Activated naive CD8-positive, alpha-beta T cell treated with anti-CD3 and anti-CD28 coated beads, Interleukin-2, amount 50 U/mL, for 16 hours (primary cell): ENCODE results near the gene LGR6.
A peak's percentile ranks its signal among the peaks of the same experiment; 100 is the strongest.
"Not testable (repeated sequence)": the region's sequence is repeated elsewhere in the genome, so short reads cannot be mapped to it uniquely, and the experiment has no call there.

Experiments used
- DNase-seq: peaks from one replicate; pipeline ENCODE4 v3.0.0-alpha.2; 2020; ENCODE audit warnings: low read depth, low spot score

Gene LGR6

DNA sequence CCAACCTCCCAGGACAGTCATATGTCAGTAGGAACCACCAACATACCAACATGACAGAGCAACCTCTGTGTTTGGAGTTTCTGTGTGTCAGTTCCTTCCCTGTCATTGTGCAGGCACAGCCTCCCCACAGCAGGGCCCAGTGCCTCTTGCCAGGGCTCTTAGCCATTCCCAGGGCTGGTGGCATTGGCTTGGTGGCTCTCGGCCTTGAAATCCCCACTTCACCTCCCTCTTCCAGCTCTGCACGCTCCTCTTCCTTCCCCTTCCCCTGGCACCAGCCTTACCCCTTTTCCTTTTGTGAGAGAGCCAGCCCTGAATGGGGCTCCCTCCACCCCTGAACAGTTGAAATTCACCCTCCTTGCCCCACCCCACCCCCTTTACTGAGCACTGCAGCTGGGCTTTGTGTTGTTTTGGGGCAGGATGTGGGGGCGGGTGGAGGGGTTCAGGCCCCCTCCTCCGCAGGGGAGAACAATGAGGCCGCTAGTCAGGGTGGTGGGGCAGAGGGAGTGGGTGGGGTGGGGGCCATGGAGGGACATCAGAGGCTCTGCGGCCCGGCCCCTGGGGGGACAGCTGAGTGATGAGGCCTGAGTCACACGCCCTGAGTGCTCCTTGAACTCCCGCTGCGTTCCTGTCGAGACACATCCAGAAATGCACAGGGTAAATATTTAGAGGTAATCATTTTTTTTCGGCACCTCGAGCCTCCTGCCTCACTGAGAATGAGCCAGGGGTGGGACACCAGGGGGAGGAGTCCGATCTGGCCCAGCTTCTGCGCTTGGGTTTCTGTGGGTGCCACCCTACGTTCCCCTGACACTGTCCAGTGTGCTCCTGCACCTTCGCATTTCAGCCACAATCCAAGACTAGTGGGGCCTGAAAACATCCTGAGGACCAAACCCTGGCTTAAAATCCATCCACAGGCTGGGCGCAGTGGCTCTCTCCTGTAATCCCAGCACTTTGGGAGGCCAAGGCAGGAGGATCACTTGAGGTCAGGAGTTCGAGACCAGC is 28.6 kb downstream of the LGR6 start:
- DNase-seq: no peak

DNA sequence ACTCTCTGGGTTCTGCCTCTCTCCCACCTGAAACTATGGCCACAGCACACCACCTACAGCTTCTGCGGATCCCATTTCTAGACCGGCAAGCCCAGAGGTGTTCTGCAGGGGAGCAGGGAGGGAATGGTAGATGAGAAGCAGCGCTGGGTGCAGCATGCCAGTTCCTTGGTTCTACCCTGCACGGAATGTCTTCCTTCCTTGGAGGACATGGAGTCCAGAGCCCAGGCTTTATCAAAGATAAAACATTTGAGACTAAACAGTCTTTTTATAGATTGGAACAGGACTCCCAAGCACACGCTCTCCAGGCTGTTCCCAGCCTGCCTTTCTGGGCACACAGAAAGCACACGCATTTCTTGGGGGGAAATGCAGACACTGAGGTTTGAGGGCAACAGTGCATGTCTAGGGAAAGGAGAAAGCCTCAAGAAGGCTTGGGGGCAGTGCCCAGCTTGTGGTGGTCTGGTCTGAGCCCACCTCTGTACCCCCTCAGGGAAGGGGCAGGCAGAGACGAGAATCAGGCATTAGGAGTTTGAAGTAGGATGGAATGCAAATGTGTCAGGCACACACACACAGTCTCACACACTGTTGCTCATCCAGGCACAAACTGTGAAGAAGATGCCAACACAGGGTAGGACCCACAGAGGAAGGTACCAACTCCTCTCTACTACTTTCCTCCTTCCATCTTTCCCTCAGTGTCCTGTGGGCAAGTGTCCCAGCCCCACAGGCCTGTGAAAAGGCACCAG is 29.7 kb downstream of the LGR6 start:
- no peak for DNase-seq

DNA sequence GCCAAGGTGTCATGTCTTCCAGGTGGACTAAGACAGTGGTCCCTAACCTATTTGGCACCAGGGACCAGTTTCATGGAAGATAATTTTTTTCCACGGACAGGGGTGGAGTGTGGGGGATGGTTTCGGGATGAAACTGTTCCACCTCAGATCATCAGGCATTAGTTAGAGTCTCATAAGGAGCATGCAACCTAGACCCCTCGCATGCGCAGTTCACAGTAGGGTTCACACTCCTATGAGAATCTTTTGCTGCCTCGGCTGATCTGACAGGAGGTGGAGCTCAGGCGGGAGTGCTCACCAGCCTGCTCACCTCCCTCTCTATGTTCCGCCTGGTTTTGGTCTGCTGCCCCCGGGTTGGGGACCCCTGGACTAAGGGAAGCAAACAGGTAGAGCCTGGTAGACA is 30.9 kb downstream of the LGR6 start:
- no peak for DNase-seq

DNA sequence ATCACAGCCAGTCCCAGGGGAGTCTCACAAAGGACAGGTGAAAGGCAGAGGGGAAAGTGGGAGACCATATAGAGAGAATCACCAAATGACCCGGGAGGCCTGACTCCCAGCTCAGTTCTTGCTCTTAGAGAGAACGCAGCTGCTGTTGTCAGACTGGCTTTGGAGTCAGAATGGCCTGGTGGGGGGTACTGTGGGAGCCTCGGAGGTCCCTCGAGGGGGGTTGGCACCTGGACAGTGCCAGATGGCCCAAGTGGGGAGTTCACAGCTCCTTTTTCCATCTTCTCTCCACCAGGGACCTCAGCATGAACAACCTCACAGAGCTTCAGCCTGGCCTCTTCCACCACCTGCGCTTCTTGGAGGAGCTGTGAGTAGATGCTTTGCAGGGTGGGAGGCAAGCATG is 31.5 kb downstream of the LGR6 start:
- no peak for DNase-seq

DNA sequence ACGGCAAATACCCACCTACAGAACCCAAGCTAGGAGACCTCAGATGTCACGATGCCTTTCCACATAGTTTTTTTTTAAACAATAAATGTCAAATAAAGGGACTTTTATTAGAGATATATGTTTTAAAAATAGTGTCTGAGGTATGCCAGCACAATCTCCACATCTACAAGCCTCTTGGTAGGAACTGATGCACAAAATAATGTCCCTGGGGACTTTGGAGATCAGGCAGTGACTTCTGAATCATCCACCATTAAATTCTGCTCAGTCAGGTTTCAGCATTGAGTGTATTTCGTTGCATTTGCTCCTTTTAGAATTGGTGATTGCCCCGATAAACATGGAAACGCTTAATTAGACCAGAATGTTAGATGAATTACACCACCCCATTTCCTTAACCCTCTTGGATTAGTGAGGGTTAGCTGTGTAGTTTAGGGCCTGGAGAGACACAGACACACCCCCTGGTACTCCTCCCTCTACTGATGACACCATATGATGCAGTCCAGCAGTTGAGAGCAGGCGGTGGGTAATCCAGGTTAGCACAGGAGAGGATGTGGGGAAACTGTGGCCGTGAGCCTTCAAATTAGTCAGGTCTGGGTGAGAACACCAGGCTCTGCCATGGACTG is 33.6 kb downstream of the LGR6 start:
- DNase-seq: no peak

DNA sequence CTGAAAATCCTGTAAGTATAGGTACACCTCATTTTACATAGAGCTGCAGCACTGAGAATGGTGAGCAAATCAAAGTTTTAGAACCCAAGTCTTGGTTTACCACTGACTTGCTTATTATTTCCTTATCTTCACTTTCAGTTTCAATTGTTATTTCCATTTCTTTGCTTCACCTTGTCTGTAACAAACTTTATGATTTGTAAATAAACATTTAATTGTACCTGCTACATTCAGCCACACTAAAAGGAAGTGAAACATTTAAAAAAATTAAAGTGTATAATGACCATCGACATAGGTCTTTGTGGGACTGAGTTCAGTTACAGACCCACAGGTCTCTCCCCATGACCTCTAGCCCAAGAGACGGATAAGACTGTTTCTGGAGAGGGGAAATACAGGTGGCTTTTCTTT is 34.4 kb downstream of the LGR6 start:
- DNase-seq: no peak

DNA sequence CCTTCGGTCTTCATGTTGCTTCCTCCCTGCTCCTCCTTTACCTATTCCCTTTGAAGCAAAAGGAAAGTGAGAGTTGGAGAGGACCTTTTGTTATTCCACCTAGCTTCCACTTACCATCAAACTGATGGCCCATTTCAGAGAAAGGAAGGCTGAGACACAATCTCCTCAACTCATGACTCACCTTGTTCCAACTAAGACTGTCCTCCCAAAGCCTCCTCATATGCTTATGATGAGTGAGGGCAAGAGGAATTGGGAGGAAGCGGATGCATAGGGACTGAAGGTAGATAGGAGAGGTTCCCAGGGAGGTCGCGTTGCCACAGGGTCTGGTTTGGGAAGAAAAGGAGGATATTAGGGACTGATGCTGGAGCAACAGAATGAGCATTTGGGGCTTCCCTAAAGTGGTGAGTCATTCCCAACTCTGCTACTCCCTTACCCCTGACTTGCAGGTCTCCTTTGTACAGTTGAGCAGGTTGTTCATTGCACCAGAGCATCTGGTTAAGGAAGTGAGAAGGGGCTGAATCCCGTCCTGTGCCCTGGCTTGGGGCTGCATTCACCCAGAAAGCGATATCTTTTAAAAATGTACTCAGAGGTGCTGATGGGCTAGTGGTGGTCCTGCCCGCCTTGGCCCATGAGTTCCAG is 35.0 kb downstream of the LGR6 start:
- no peak for DNase-seq

DNA sequence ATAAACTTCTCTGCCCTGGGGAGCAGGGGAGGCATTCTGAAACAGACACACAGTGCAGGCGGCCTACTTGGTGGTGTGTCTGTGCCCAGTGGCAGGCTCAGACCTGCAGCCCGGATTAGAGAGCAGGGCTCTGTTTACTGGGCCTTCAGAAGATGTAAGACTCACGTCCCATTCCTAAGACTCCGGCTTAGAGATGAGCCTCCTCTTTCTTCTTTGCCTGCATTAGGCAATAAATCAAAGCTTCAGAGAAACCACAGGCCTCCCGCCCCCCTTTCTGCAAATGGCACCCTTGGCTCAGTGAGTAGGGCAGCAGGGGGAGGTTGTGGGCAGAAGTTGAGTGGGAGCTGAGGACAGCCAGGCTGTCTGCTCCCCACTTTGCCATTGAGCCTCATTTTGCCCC is 35.8 kb downstream of the LGR6 start:
- DNase-seq: no peak

DNA sequence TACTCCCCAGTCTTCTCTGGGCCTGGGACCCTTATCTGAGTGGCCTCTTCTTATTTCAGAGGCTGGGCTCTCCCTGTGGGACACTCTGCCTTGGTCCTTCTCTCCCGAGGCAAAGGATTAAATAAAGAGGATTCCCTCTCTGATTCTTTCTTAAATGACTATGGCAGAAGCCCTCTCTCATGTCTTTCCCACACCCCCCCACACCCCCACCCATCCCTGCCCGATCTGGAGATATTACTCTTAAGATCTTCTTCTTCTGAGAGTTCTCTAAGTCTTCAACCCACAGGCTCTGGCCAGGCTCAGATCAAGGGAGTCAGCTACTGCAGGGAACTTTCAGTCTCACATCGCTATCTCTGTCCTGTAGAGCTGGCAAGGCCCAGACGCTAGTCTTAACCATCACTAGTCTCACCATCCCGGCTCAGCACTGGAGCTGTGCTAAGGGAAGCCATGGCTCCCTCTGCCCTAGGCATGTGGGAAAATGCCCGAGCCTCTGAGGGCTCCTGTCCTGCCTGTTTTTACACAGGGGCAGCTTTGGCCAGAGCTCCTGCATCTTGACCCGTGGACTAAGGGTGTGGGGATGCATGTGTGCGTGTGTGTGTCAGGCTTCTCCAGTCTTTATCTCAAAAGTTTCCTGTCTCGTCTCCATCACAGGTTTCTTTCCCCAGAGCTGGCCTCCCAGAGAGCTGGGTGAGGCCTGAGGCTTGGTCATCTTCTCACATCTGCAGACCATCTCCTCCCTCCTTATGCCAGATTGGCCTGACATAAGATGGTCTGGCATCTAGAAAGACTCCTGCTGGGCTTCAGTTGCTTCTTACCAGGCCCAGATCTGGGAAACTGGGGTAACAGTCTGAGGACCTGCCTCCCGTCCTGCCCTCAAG is 36.7 kb downstream of the LGR6 start:
- DNase-seq: no peak

DNA sequence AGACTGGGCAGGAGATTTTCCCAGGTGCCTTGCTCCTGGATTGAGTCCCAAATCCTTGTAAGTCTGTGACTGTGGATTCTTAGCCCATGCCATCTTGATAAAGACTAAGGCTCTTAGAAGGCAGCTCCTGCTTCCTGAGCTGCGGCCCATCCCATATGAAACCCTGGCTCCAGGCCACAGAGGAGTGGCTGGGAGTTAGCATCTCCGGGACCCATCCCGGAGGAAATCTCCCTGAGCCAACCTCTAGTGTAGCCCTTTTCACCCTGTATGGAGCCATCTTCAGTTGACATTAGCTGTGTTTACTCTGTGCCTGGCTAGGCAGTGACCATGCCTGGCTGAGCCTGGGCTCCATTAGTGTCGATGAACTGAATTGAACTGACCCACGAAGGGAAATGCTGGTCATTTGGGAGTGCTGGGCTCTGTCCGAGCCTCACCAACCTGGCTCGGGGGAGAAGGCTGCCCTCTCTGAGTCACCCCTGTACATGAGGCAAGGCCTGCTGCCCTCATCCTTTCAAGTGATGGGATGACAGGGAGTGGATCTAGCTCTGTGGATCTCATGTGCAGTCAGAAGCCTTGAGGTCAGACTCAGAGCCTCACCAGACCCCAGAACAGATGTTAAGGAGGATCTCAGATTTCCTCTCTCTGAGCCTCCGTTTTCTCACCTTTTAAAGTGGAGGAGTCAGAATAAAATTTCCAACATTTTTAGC is 37.5 kb downstream of the LGR6 start:
- no peak for DNase-seq

DNA sequence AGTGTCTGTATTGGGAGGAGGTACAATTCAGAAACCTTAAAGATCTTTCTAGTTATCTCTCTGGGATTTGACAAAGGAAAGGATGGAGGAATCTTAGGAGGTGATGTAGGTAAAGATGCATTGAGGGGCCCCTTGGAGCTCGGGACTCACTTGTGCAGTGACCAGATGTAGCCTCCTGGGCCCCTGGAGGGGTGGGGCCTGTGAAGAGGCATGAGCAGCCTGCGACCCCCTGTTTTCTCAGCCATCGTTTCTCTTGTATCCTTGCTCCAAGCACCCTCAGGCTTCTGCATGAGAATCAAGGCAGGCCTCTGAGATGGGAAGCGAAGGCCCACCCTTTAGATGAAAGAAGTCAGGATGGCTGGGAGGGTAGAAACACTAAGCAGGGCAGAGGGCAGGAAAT is 39.6 kb downstream of the LGR6 start:
- DNase-seq: no peak

DNA sequence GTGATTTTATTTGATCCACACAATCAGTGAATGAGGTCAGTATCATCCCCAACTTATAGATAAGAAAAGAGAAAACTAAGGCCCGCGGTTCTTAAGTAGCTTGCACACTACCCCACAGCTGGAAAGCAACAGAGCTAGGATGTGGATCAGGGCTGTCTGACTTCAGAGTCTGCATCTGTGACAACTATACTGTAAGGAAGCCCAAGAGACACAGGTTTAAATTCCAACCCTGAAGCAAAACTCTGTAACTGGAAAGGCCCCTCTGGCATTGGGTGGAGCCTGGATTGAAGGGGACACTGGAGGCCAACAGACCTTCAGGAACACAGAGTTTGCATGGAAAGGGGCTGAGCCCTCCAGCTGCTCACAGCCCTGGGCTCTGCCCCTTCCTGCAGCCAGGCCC is 40.2 kb downstream of the LGR6 start:
- DNase-seq: no peak

DNA sequence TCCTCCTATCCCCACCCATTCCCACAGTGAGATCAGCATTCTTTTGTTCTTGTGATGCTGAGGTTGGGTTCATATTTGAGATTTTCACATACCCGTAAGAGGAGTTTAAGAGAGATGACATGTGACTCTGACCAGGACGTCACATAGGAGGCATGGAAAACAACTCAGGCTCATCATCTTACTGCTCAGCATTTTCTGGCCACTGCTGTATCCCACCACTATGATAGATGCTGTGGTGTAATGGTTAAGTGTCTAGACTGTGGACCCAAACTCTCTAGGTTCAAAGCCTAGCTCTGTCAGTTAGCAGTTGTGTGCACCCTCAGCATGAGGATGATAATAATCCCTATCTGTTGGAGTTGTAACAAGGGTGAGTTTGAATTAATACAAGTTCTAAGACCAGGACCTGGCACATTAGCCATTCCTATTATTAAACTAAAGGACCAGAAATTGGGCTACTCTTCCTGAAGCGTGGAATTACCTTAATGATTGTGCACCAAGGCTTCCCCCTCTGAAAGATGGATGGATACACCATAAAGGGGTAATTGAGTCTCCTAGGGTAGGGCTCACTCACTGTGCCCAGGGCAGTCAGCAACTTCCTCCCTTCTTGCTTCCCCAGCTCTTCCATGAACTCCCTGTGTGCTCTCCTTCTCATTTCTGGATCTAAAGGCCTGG is 40.9 kb downstream of the LGR6 start:
- no peak for DNase-seq

DNA sequence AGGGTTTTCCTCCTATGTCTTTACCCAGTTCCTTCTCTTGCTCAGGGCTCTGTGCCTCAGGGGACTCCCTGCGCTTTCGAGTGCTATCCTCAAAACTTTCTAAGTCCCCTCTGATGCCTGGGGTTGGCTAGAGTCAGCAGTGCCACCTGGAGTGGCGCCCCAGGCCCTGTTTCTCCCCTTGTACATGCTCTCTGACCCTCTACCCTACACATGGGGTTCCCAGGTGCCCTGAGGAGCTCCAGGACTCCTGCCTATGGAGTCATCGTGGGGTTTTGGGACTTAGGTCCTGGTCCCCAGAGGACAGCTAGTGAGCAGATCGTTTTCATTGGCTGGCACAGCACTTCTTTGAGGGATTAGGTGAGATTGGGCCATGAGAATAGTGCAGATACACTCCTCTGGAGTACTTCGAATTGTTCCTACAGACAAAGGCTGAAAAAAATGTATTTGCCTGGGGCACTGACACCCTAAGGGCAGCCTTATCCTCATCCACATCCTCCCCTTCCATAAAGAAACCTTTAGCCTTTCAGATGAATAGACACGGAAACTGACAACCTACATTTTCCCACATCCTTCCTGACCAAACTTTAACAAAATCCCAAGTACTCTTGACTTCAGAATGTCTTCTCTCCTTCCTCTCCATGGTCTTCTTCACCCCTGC is 41.5 kb downstream of the LGR6 start:
- no peak for DNase-seq

DNA sequence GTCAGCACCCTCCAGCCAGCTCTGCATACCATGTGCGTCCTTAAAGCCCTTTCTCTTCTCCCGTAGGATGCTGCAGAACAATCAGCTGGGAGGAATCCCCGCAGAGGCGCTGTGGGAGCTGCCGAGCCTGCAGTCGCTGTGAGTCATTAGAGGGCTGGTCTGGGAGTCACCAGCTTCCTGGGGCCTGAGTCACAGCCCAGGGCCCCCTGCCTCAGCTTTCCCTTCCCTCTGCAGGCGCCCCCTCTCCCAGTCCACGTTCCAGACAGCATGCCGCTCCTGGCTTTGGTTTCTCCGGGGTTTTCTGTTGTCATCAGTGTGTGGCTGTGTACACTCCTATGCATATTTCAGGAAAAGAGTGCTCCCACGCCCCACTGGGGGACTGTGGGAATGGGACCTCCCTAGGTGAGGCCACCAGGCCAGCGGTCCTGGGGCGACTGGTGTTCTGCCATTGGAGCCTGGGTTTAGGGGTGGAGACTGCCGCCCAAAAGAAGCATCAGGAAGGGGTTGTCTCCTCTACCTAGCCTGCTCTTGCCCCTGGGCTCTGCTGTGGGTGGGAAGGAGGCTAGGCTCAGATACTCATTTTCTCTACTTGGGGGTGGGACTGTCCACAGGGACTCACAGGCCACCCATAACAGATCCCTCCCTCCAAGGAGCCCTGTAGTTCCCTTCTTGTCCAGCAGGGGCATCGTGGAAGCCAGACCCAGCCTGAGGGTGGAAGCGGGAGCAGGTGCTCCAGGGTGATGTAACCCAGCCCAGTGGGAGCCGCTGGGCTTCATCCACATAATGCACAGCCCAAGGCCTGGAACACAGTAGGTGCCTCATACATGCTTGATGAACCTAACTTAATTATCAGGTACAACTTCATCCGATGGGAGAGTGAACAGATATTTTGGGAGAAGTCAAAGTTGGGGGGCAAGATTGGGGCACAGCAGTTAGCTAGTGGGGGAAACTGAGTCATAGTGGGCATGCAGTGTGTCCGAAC is 42.5 kb downstream of the LGR6 start:
- peak; percentile 28 for DNase-seq

DNA sequence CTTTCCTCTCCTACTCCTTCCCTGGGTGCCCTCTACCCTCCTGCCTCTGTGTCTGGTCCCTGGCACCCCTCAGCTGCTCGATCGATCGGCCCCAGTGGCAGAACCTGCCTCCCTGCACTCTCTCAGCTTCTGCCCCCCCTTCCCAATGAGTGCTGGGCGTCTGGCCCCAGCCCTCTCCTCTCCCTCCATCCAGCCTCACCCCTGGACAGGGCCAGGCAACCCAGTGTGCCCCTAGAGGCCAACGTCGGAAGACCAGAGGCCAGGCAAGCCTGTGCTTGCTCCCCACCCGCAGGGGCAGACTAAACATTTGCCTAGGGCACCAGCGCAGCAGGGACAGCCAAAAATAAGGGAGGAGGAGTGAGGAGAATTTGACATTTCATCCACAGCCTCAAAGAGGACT is 43.5 kb downstream of the LGR6 start:
- DNase-seq: no peak

DNA sequence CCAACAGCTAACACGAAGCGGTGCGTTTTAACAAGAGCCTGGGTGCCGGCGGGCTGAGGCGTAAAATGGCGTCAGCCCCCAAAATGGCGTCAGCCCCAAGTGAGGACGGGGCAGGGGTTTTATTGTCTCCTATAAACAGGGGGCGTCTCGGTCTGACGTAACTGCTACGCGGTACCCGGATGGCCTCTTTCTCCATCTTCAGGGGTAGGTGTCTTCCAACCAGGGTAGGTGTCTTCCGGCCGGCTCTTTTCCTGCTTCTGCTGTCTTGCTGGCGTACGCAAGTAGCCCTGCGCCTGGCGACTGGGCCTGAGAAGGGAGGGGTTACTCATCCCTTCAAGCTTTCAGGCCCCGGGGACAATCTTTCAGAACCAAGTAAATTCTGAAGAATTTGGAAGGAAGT is 45.3 kb downstream of the LGR6 start:
- no peak for DNase-seq

DNA sequence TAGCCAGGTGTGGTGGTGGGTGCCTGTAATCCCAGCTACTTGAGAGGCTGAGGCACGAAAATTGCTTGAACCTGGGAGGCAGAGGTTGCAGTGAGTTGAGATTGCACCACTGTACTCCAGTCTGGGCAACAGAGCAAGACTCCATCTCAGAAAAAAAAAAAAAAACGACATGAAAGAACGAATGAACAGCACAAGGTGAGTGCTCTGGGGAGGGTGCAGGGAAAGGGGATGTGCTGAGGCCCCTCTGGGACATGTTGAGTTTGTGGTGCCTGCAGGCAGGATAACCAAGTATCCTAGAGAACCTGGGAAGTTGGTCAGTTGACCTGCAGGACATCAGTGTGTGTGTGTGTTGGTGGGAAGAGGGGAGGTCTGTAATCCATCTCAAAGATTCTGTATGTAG is 46.6 kb downstream of the LGR6 start:
- DNase-seq: not testable (repeated sequence)
